AG04450 (cell line): Measurements from ENCODE around the gene KIF3A. TPM values are rescaled to one million over a fixed set of nuclear protein-coding genes. Genes with fewer than 3 reads are reported as not detected.
A peak's percentile ranks its signal among the peaks of the same experiment; 100 is the strongest.

Source experiments
- CTCF ChIA-PET: fragments of 300-600, 350-600 bp; formaldehyde crosslinking; extraction: SDS; loops from one replicate; lab custom pipeline; 2022; ENCODE audit warnings: antibody characterized with exemption, inconsistent platforms; lab: Charles Lee
- POLR2A ChIA-PET: fragments of 350-600 bp; formaldehyde crosslinking; extraction: SDS; loops from one replicate; lab custom pipeline; 2021; ENCODE audit warnings: antibody characterized with exemption, inconsistent platforms; lab: Yijun Ruan, JAX
- DNase-seq: peaks from one replicate; pipeline ENCODE4 v3.0.0-alpha.2; 2011; ENCODE audit warnings: low read depth, low spot score
- H3K27ac ChIP-seq: one replicate; pipeline ENCODE4 v1.5.1; 2012; ENCODE audit warnings: low read depth, low read length, control low read depth
- H3K27me3 ChIP-seq: one replicate; pipeline ENCODE4 v1.6.0; 2012; ENCODE audit warnings: low read length; ENCODE audit not compliant: control insufficient read depth, insufficient read depth
- H3K4me3 ChIP-seq: 2 replicates; pipeline ENCODE4 v1.5.1; 2011; ENCODE audit warnings: mild to moderate bottlenecking, low read depth, low read length, control low read depth
- H3K9me3 ChIP-seq: 2 replicates; pipeline ENCODE4 v1.5.1; 2012; ENCODE audit warnings: low read length; ENCODE audit not compliant: control insufficient read depth, insufficient read depth
- CTCF ChIP-seq: IDR thresholded peaks from 2 replicates; pipeline ENCODE4 v1.5.1; 2011; ENCODE audit warnings: low read depth, low read length, control low read depth, inconsistent platforms
- polyA plus RNA-seq: library from polyadenylated mRNA; depleted of rRNA; stranded (reverse); fragments of >200 nt; gene quantifications from 2 replicates; pipeline ENCODE4 v1.2.3, GENCODE V29; 2011

Gene KIF3A
- polyA plus RNA-seq, 1 experiment, result 8.9 TPM

DNA sequence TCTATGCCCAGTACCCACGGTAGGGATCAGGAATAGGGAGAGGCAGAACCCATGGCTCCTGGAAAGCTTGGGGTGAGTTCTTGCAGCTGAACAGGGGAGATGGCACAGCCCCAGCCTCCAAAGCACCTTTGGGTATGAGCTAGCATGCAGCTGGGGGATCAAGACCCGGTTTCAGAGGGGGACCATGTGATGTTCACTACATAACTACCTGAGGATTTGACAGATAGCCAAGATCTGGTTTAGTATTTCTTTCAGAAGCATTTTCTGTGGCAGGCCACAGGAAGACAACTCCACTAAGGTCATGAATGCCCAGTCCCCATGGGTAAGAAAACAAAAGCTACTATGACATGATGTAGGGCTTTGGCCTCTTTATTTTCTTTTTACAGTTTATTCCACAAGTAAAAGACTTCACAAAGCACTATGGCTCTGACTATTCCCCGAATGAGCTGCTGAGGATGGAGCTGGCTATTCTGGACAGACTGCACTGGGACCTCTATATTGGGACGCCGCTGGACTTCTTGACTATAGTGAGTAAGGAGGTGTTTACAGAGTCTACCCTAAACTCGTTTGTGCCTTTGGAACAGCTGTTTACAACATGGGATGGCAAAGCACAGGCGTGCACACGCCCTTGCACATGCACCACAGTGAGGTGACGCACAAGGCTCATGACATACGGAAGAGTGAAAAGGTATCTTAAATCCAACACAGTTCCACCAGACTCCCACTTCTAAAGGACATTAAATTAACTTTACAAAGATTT is 13.3 kb upstream of the KIF3A start:
- Histone ChIP-seq H3K4me3 (no peak overlapping the region), H3K27ac (no peak overlapping the region), H3K9me3 (peaks cover 4% of the 10 kb centered on the region; the same call in 1 of the 2 replicates), H3K27me3 (peaks cover 38% of the 10 kb centered on the region)
- CTCF ChIA-PET, result interaction anchor here (0.6 to 9.7 kb wide), 3 partner anchors 36 to 159 kb away, joined by 3 to 147 read pairs (median 3); no protein-coding TSS in a partner anchor
- POLR2A ChIA-PET, result no interaction called here
- no peak for DNase-seq
- no peak for TF ChIP-seq CTCF

DNA sequence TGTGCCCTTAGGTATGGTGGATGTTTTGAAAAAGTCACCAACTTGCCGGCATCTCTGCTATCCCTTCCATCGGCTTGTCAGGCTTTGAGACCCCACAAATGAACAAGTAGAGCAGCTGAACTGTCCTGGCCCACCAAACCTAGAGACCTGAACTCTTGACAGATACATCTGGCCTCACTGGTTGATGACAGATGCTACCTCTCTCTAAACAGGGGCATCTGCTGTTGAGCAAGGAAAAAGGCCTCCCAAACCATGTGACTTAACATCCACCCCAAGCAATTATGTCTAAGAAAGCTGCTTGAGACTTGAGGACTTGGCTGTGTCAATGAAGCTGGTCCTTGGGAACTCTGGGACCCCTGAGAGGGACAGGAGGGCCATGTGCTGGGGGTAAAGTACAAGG is 12.2 kb upstream of the KIF3A start:
- CTCF ChIA-PET, result interaction anchor here (1.1 to 9.7 kb wide), 2 partner anchors 35 to 71 kb away, joined by 3 to 147 read pairs; no protein-coding TSS in a partner anchor
- no peak overlapping the region for H3K4me3 ChIP-seq
- no peak for DNase-seq
- no peak overlapping the region for H3K27ac ChIP-seq
- POLR2A ChIA-PET, result no interaction called here
- TF ChIP-seq CTCF, result no peak
- H3K9me3 ChIP-seq, result peaks cover 4% of the 10 kb centered on the region; the same call in 1 of the 2 replicates
- H3K27me3 ChIP-seq, result peaks cover 44% of the 10 kb centered on the region

GRCh38 chr5:132748522-132749000 is 11.2 kb upstream of the KIF3A start:
- ChIA-PET CTCF (no interaction called here), POLR2A (no interaction called here)
- H3K9me3 ChIP-seq, result peaks cover 4% of the 10 kb centered on the region; the same call in 1 of the 2 replicates
- TF ChIP-seq CTCF, result no peak
- peaks cover 44% of the 10 kb centered on the region for H3K27me3 ChIP-seq
- no peak overlapping the region for H3K4me3 ChIP-seq
- DNase-seq, result no peak
- no peak overlapping the region for H3K27ac ChIP-seq

DNA sequence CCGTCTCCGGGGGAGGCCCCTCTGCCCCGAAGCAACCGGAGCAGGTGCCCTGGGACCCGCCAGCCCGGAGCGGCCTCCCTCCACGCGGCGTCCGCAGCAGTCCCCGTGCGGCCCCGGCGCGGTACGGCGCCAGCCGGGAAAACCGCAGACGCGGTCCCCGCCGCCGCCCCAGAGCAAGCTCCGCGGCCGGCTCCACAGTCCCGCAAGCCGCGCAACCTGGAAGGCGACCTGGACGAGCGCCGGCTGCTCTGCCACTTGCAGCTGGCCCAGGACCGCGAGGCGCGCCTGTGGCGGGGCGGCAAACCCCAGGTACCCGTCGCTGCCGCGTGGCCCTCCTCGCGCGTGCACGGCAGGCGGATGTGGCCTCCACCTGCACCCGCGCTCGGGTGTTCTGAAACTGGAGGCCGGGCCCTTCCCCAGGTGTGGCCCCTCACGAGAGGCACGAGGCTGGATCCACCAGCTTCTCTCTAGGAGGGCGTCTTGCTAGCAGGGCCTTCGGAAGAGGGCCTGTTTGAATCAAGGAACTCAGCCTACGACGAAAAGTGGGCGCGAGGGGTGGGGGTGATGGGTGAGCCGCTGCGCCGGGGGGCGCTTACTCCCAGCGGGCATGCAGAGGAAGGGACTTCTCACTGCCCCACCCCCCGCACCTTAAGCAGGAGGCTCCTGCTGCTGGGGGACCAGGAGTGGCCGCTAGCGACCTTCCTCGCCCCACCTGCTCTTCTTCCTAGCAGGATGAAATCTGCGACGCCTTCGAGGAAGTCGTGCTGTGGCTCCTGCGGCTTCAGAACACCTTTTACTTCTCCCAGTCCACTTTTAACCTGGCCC is 10.5 kb upstream of the KIF3A start:
- no peak for TF ChIP-seq CTCF
- ChIA-PET POLR2A (no interaction called here), CTCF (interaction anchor here (1.5 to 2.6 kb wide), 2 partner anchors 9 to 72 kb away, joined by 3 to 14 read pairs; no protein-coding TSS in a partner anchor)
- H3K27ac ChIP-seq, result no peak overlapping the region
- no peak for DNase-seq
- H3K27me3 ChIP-seq, result peaks cover 44% of the 10 kb centered on the region
- peak overlapping the region; percentile 35; the same call in 1 of the 2 replicates for H3K4me3 ChIP-seq
- peaks cover 4% of the 10 kb centered on the region; the same call in 1 of the 2 replicates for H3K9me3 ChIP-seq
